ENCODE results near the gene PRRT4. TPM values are rescaled to one million over a fixed set of nuclear protein-coding genes. Genes with fewer than 3 reads are reported as not detected.
A peak's percentile ranks its signal among the peaks of the same experiment; 100 is the strongest.

PRRT4 gene
- total RNA-seq, 1 donor from 2014 or later = 0.26 TPM

- Histone ChIP-seq H3K36me3 (no peaks in the 10 kb centered on the region), H3K27ac (no peak overlapping the region), H3K4me1 (peaks cover 9% of the 10 kb centered on the region), H3K27me3 (peaks cover 23% of the 10 kb centered on the region), H3K4me3 (no peak overlapping the region), H3K9me3 (no peaks in the 10 kb centered on the region)
- intact Hi-C loops (cut with DNase I) = no loop called here
- peak; percentile 21 for ATAC-seq
- no peak for DNase-seq
- no peak for TF ChIP-seq CTCF (IDR thresholded peaks at IDR 0.05)
Measured at GRCh38 chr7:128358233-128358632, 3.3 kb downstream of the PRRT4 start.

GRCh38 chr7:128357217-128357613 lies 4.3 kb downstream of the PRRT4 start:
- DNase-seq (no peak), ATAC-seq (no peak)
- Histone ChIP-seq H3K27me3 (peaks cover 33% of the 10 kb centered on the region), H3K4me3 (no peak overlapping the region), H3K36me3 (no peaks in the 10 kb centered on the region), H3K4me1 (peaks cover 9% of the 10 kb centered on the region), H3K27ac (no peak overlapping the region), H3K9me3 (no peaks in the 10 kb centered on the region)
- no peak for TF ChIP-seq CTCF (IDR thresholded peaks at IDR 0.05)
- intact Hi-C loops (cut with DNase I) = no loop called here

GRCh38 chr7:128356546-128357216 lies 4.8 kb downstream of the PRRT4 start:
- Histone ChIP-seq H3K36me3 (no peaks in the 10 kb centered on the region), H3K27ac (no peak overlapping the region), H3K4me3 (no peak overlapping the region), H3K9me3 (no peaks in the 10 kb centered on the region), H3K27me3 (peaks cover 36% of the 10 kb centered on the region), H3K4me1 (peaks cover 6% of the 10 kb centered on the region)
- ATAC-seq (no peak), DNase-seq (no peak)
- no peak for TF ChIP-seq CTCF (IDR thresholded peaks at IDR 0.05)
- intact Hi-C loops (cut with DNase I) = no loop called here

GRCh38 chr7:128353610-128354009 lies 7.9 kb downstream of the PRRT4 start:
- DNase-seq = no peak
- H3K36me3 ChIP-seq = no peaks in the 10 kb centered on the region
- TF ChIP-seq CTCF (IDR thresholded peaks at IDR 0.05) = no peak
- H3K27me3 ChIP-seq = peaks cover 47% of the 10 kb centered on the region
- H3K9me3 ChIP-seq = no peaks in the 10 kb centered on the region
- no peak overlapping the region for H3K27ac ChIP-seq
- H3K4me3 ChIP-seq = no peak overlapping the region
- intact Hi-C loops (cut with DNase I) = no loop called here
- ATAC-seq = no peak
- peaks cover 5% of the 10 kb centered on the region for H3K4me1 ChIP-seq

GRCh38 chr7:128353189-128353588 lies 8.3 kb downstream of the PRRT4 start:
- H3K27me3 ChIP-seq = peaks cover 47% of the 10 kb centered on the region

More at GRCh38 chr7:128353189-128353588, 8.3 kb downstream of the PRRT4 start:
- no peak for ATAC-seq
- no peak for DNase-seq
- intact Hi-C loops (cut with DNase I) = no loop called here
- H3K36me3 ChIP-seq = no peaks in the 10 kb centered on the region
- H3K27ac ChIP-seq = no peak overlapping the region
- peaks cover 5% of the 10 kb centered on the region for H3K4me1 ChIP-seq
- TF ChIP-seq CTCF (IDR thresholded peaks at IDR 0.05) = no peak
- no peaks in the 10 kb centered on the region for H3K9me3 ChIP-seq
- no peak overlapping the region for H3K4me3 ChIP-seq
